HepG2 (cell line): ENCODE data around the gene GABRG3.

Source experiments
- ARNT ChIP-seq: fragments of 450-650 bp; IDR thresholded peaks from 2 replicates; pipeline ENCODE4 v1.6.1; 2017
- CTCF ChIP-seq: sonication (generic); formaldehyde crosslinking; IDR thresholded peaks from 2 replicates; pipeline ENCODE4 v1.5.0; 2020; ENCODE audit warnings: mild to moderate bottlenecking, missing genetic modification reagents, moderate library complexity
- ESRRA ChIP-seq: sonication (generic); formaldehyde crosslinking; IDR thresholded peaks from 2 replicates; pipeline ENCODE4 v1.5.1; 2020; ENCODE audit warnings: mild to moderate bottlenecking, low read depth, missing genetic modification reagents
- FOXK1 ChIP-seq: sonication (generic); formaldehyde crosslinking; IDR thresholded peaks from 2 replicates; pipeline ENCODE4 v1.4.0; 2020; ENCODE audit warnings: low read depth, missing genetic modification reagents, borderline replicate concordance
- GATAD2A ChIP-seq: IDR thresholded peaks from 2 replicates; pipeline ENCODE4 v1.6.1; 2016
- NFYB ChIP-seq: sonication (generic); formaldehyde crosslinking; IDR thresholded peaks from 2 replicates; pipeline ENCODE4 v1.4.0; 2020; ENCODE audit warnings: missing genetic modification reagents
- SP1 ChIP-seq, 2 experiments: fragments of 450-650 bp in 1 of 2; sonication (generic) in 1 of 2; formaldehyde crosslinking in 1 of 2; IDR thresholded peaks; 2 replicates each; pipeline versions ENCODE4 v1.4.0 to v1.6.1; 2016 to 2020; ENCODE audit warnings: missing genetic modification reagents in 1 of 2
- TAF1 ChIP-seq: sonication (generic); formaldehyde crosslinking; IDR thresholded peaks from 2 replicates; pipeline ENCODE4 v1.4.0; 2020; ENCODE audit warnings: missing genetic modification reagents
- ZFP91 ChIP-seq: sonication (generic); formaldehyde crosslinking; IDR thresholded peaks from 2 replicates; pipeline ENCODE4 v1.9.0; 2022; ENCODE audit warnings: missing genetic modification reagents, mild to moderate bottlenecking, borderline replicate concordance
- ZNF224 ChIP-seq: sonication (generic); formaldehyde crosslinking; IDR thresholded peaks from 2 replicates; pipeline ENCODE4 v1.5.0; 2020; ENCODE audit warnings: mild to moderate bottlenecking, missing genetic modification reagents

- TF ChIP-seq CTCF (CRISPR knock-in tag), result no peak
- no peak for TF ChIP-seq ZNF224
- no peak for TF ChIP-seq TAF1
- TF ChIP-seq ESRRA (CRISPR knock-in tag), result no peak
- TF ChIP-seq FOXK1 (CRISPR knock-in tag), result no peak
- TF ChIP-seq SP1 (IDR thresholded peaks at IDR 0.05), result no peak
- TF ChIP-seq SP1 (CRISPR knock-in tag; IDR thresholded peaks at IDR 0.05), result no peak
- no peak for TF ChIP-seq ARNT
- TF ChIP-seq GATAD2A (CRISPR knock-in tag), result no peak
- TF ChIP-seq ZFP91 (CRISPR knock-in tag), result no peak
- TF ChIP-seq NFYB (CRISPR knock-in tag), result no peak
Observed at GRCh38 chr15:27086805-27087204, 115.8 kb downstream of the GABRG3 start.
